ENCODE measurements around the gene AHRR.
"Not testable (repeated sequence)": the region's sequence is repeated elsewhere in the genome, so short reads cannot be mapped to it uniquely, and the experiment has no call there.

DNA sequence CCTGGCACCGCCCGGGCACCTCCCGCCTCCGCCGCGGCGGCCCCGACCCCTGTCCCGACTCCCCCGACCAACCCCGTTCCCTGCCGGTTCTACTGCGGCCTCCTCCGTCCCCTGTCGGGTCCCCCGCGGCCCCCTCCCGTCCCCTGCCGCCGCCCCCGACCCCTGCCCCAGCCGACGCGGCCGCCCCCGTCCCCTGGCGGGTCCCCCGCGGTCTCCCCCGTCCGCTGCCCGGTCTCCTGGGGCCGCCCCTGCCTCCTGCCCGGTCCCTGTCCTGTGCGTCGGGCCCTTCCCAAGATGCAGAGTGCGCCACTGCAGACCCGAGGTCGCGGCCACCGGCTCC is 49.7 kb upstream of the AHRR start:
- TF ChIP-seq POLR2AphosphoS5, EP300 (IDR thresholded peaks at IDR 0.05): not testable (repeated sequence)
- TF ChIP-seq, protein P1, sequence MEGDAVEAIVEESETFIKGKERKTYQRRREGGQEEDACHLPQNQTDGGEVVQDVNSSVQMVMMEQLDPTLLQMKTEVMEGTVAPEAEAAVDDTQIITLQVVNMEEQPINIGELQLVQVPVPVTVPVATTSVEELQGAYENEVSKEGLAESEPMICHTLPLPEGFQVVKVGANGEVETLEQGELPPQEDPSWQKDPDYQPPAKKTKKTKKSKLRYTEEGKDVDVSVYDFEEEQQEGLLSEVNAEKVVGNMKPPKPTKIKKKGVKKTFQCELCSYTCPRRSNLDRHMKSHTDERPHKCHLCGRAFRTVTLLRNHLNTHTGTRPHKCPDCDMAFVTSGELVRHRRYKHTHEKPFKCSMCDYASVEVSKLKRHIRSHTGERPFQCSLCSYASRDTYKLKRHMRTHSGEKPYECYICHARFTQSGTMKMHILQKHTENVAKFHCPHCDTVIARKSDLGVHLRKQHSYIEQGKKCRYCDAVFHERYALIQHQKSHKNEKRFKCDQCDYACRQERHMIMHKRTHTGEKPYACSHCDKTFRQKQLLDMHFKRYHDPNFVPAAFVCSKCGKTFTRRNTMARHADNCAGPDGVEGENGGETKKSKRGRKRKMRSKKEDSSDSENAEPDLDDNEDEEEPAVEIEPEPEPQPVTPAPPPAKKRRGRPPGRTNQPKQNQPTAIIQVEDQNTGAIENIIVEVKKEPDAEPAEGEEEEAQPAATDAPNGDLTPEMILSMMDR (IDR thresholded peaks at IDR 0.05): not testable (repeated sequence)

Data from sigmoid colon (tissue), 4 donors.